CD4-positive, alpha-beta T cell treated with Interleukin-4 for 1 hour (primary cell): ENCODE results near the gene ZNF638.

Source experiments
- DNase-seq, 2 donors: peaks; one replicate each; pipeline ENCODE4 v3.0.0-alpha.2; 2020 to 2022

Gene ZNF638

DNA sequence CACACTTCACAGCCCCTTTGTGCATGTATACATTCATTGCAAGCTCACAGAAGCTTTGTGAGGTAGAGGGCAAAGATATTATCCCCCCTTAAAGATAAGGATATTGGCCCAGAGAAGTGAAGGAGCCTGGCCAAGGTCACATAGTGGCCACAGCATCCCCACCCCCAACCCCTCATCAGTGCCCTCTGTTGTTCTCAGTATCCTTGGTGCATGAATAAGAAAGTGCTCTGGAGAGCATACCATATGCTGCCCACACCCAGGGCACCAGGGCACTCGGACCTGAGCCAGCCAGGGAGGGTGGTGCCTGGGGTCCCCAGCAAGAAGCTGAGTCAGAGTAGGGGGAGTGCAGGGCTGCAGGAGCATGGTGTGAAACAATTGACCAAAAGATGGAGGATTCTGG, 125.0 kb downstream of the ZNF638 start:
- DNase-seq = no peak

DNA sequence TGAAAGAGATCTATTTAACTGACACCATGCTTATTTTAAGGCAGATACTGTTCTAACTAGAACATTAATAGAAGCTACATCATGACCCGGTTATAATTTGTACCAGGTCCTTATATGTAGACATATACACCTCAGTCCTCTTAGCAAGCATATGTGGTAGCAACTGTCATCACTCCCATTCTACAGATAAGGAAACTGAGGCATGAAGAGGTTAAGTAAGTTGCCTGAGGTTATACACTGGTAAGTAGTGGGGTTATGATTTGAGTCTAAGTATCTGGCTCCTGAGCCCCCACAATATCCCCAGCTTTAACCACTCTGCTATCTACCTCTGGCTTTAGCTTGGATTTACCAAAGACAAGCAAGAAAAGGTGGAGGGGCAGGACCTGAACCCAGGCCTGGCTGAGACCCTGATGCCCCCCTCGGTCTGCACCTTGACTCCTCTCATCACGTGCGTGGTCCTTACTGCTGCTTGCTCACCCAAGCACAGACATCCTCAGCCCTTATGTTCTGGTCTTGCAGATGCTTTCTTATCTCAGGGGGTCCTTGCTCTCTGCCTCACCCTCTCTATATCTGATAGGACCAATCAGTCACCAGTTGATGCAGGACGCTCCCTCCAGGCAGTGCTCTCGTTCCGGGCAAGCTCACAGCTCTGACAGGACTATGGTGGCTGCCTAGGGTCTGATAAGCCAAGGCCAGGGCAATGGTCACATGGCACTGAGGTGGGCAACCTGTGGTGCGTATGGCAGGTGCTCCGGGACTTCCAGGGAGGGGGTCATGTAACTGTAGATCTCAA, 125.7 kb downstream of the ZNF638 start:
- no peak for DNase-seq

DNA sequence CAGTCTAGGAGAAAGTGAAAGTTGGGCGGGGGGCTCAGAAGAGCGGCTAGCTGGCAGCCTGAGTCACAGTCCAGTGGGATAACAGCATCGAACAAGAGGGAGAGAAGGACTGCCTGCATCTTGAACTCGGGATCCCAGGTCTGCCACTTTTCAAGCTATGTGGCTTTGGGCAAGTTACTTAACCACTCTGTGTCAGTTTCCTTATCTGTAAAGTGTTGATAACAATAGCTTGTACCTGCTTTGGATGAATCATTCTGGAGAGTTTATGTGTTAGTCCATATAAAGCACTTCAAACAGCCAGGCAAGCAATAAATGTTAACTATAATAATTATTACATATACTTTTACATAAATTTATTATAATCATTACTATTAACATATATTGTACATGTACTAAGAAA, 126.3 kb downstream of the ZNF638 start:
- DNase-seq = no peak

DNA sequence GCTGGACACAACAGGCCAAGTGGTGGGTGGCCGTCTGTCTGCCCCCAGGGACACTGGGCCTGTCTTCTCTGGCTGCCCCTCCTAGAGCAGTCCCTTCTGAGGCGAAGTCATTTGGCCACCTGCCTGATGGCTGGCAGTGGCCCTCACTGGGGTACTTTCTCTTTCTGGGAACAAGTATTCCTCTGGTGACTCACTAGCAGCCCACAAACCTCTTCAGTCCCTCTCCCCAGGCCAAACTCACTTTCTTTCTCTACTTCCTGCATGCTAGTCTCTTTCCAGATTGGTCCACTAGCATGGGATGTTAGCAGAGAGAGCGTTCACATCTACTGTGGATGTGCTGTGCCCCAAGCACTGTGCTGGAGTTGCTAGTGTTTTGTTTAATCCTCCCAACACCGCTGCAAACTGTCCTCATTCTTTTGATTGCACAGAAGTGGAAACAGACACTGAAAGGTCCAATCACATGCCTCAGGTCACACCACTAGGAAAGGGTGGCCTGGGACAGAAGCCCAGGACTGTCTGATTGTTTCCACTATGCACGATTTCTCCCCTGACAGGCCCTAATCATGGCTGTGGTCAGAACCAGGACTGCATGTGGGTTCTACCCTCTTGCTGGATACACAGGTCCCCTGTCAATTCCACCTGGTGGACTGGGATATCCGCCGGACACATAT, 127.0 kb downstream of the ZNF638 start:
- DNase-seq = no peak

DNA sequence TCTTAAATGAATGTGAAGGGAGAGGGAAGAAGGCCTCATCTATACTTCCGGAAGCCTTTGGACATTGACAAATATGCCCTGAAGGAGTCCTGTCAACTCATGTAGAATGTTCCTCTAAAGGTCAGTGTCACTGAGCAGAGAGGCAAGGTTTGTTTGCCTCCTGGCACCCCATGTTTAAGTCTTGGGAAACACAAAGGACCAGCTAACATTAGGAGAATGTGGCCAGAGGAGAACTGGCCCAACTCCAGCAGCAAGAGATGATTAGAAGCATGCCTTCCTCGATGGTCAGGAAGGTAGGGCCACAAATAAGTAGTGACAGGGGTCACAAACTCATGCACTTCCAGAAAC, 127.5 kb downstream of the ZNF638 start:
- DNase-seq = no peak

DNA sequence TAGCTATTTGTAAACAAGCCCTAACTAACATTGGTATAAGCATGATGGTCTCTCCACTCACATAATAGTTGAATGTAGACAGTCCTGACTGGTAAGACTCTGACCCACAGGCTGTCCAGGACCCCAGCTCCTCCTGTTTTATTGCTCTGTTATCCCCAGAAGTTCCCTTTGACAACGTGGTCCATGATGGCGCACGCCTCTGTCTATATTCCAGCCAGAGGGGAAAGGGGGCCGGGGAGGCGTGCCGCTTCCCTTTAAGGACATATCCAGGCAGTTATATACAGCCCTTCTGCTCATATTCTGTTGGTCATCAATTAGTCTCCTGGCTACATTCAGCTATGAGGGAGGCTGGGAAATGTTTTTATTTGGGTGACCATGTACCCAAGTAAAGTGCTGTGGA, 128.5 kb downstream of the ZNF638 start:
- DNase-seq = no peak

DNA sequence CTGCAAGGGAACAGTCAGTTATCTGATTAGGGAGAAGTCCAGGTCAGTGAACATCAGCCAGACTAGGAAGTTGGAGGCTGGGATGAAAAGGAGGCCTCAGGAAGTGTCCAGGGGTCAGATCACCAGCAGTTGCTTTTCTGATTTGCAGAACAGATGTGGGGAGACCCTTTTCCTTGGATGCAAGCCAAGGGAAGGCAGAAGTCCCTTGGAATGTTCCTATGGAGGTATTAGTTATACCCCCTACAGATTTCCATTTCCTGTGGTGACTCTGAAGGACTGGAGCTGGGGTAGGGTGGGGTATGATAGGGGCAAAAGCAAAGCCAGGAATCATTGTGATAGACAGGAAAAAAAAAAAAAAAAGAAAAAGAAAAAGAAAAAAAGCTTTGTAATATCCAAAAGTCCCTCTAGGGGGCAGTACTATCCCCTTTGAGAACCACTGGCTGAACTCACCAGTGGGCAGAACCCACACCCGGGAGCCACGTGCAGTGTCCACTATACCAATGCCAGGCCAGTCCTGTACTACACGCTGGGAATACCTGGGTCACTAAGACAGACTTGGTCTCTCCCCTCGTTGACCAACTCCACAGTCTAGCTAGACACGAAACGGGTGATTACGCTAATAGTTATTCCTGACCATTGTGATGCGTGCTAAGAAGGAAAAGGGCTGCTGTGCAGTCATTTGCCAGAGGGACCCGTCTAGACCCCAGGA, 129.2 kb downstream of the ZNF638 start:
- DNase-seq = peak in 1 of 2 donors; percentile 5

DNA sequence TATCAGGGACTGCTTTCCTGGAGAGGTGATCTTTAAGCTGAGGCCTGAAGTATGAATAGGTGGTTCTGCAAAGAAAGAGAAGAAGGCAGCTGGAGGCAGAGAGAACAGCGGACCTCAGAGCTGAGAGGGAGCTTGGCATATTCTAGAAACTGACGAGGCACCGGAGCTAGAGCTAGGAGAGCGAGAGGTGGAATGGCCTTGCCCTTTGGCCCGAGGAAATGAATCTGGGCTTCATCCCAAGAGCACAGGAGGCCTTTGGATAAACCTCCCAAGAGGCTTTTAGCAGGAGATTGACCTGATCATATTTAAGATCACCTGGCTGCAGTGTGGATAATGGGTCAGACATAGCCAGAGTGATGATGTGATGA, 129.7 kb downstream of the ZNF638 start:
- DNase-seq = no peak

DNA sequence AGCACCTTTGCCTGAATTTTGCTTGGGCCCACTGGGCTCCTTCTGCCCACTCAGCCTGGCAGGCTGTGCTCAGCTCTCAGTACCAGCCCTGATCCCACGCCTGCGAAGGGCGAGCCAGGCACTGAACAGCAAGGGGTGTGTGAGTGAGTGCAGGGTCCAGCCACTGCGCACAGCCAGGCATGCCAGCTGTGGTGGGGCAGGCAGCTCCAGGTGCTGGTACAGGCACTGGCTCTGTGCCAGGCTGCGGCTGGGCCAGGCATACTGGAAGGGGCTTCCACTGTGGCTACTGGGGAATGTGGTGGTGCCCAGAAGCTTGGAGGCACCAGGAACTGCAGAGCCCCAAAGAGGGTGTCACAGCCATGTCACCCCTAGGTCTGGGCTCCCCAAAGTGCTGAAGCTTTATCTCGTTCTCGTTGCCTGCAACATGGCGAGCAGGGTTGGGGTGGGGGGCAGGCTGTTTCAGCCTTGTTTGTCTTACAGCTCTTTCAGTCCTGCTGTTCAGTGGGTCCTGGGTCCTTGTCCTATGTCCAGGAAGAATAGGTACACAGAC, 130.5 kb downstream of the ZNF638 start:
- no peak for DNase-seq

DNA sequence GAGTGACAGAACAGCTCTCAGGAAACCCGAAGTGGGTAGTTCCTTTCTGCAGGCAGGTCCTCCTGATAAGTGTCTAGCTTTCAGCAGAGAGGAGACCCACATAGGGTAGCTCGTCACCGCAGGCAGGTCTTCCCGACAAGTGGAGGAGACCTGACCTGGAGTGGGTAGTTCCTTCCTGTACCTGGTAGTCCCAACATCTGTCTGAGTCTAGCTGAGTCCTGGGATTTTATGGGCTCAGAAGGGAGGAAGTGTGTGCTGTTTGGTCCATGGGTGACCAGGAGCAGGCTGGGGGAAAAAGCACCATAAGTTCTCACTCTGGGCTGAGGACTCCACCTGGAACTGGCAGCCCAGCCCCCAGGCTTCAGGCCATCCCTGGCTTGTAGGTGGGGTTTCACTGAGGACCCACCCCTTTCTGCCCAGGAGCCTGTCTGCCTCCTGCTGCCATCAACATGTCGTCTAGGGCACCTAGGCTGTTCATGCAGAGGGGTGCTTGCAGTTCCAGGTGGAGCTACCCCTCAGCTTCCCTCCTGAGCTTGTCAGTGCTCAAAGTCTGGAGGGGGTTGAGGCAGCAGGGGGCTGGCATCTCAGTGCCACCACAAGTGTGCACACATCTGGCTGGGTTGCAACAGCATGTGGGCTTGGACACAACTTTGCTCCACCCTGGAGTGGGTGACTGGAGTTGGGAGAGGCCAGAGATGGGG, 131.2 kb downstream of the ZNF638 start:
- DNase-seq = no peak

DNA sequence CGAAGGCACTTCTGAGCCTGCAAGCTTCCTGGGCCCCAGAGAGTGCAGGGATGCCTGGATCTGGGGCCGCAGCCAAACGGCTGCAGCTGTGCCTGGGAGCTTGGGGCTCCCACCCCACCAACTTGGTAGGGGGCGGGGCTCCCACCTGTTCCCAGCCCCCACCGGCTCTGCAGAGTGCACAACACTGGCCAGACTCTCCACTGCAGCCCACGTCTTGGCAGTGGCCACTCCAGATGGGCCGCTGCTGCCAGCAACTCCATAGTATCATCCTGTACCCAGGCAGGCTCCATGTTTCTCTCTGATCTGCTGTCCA, 131.7 kb downstream of the ZNF638 start:
- DNase-seq = no peak

DNA sequence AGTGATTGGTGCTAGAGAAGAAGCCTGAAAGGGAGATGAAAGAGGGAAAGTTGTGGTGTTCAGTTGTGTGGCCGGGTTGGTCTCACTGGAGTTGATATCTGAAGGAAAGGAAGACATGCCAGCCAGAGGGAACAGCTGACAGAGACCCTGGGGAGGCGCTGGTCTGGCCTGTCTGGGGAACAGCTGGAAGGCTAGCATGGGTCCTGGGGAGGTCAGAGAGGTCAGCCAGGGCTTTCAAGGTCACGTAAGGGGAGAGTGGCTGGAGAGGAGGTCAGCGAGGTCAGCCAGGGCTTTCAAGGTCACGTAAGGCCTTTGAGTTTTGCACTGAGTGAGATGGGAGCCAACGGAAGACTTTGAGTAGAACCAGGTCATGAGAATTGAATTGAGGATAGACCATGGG, 132.8 kb downstream of the ZNF638 start:
- DNase-seq = no peak

DNA sequence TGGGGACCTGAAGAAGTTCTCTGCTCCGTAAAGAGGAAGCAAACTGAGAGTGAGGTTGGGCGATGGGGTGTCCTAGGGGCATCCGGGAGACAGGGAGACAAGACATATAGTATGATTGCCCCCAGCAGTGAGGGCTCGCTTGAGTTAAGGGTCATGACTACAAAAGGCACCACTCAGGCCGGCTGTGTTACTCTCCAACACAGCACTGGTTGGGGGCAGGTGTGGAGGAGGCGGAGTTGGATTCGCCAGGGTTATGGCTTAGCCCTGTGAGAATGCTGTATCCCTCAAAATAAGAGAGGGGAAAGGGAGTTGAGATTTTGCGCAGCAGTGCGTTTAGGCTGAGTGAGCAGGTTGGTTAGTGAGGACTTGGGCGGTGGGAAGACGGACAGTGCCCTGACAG, 133.8 kb downstream of the ZNF638 start:
- DNase-seq = no peak

DNA sequence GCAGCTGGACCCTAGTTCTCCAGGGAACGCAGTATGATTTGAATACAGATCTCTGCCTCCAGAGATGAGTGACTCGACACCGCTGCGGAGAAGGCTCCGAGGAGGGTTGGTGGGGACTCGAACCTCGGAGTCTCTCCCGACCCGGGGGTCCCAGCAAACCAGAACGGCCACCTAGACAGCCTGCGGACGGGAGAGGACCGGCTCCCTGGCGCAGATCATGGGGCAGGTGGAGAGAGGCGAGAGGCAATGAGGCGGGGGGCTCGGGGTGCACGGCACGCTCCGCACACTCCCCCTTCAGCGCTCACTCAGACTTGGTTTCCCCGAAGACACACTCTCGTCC, 134.3 kb downstream of the ZNF638 start:
- DNase-seq = no peak

DNA sequence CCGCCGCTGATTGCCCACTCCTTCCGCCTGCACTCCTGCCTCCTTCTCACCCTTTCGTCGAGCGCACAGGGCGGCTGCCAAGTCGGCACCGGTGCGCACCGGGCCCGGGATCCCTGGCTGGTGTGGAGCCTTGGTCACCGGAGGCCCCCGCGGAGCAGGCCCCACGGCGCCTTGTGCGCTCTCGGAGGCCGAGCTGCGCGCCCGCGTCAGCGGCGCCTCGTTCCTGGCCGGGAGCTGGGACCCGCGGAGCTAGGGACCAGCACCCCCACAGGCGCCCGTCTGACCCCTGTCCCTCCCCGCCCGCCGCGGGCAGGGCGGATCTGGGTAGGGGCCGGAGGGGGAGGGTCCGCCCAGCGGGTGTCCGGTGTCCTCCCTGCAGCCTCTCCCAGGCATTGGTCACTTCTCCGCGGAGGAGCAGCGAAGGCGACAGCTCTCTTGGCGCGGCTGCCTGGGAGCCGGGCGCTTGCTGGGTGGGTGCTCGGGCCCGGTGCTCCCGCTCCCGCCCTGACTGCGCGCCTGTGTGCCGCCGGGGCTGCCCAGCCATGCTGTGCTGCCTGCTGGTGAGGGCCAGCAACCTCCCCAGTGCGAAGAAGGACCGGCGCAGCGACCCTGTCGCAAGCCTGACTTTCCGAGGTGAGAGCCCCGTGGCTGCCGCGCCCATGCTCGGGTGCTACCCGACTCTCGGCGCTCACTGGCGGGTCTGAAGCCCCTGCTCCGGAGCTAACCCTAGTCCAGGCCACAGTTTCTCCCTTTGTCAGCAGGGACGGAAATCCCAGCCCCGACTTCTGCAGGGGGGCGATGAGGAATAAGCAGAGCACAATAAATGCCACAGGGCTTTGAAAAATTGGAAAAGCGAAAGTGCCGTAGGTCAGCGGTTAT, 135.0 kb downstream of the ZNF638 start:
- DNase-seq = no peak

DNA sequence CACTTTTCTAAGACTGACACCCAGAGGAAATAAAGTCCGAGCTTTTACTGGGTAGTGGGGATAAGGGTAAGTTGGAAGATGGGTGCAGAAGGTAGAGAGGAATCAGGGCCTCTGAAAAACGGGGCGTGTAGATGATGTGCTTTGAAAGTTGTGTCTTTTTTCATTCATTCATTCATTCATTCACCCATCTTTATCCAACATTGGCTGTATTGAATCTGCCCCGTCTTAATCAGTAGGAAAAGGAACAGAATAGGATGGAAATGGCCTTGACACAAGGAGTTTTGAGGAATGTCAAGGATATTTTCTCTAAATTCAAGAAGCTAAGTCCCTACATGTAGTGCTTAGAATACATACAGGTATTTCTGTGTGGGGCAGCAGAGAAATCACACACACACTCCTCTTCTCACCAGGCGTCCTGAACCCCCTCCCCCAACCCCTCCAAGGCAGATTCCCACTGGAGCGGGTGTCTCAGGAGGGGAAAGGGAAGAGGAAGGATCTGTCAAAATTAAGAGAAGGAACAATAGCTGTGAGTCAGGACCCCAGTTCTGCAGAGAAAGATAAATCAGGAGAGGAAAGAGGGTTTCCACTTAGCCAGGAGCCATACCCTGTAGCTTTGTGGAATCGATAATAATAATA, 135.7 kb downstream of the ZNF638 start:
- no peak for DNase-seq

DNA sequence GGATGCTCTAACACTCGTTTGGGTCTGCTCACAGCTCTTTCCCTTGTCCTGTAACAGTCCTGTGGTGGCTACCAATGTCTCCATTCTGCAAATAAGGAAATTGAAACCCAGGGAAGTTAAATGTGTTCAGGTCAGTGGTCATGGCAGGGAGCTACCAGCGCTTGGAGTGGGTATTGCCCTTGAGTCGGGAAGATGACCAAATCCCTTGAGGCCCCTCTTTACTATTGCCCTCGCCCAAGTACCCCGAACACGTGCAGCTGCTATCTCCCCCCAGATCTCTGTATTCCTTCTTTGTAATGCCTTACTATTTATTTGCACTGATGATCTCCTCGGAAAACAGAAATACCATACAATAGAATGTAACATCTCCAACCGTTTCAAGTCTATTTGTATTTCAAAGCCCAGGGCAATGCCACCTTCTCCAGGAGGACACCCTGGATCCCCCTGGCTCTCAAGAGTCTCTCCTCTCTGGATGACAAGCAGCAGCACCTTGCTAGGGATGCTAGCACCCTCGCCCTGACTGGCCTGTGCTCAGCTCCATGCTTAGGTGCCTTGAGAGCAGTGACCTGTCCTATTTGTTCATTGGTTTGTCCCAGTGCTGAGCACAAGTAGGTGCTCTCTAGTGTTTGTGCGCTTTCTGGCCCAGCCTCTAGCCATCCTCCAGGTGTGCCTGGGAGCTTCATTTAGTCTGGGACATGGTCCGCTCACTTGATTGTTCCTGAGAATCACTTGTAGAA, 136.9 kb downstream of the ZNF638 start:
- no peak for DNase-seq

DNA sequence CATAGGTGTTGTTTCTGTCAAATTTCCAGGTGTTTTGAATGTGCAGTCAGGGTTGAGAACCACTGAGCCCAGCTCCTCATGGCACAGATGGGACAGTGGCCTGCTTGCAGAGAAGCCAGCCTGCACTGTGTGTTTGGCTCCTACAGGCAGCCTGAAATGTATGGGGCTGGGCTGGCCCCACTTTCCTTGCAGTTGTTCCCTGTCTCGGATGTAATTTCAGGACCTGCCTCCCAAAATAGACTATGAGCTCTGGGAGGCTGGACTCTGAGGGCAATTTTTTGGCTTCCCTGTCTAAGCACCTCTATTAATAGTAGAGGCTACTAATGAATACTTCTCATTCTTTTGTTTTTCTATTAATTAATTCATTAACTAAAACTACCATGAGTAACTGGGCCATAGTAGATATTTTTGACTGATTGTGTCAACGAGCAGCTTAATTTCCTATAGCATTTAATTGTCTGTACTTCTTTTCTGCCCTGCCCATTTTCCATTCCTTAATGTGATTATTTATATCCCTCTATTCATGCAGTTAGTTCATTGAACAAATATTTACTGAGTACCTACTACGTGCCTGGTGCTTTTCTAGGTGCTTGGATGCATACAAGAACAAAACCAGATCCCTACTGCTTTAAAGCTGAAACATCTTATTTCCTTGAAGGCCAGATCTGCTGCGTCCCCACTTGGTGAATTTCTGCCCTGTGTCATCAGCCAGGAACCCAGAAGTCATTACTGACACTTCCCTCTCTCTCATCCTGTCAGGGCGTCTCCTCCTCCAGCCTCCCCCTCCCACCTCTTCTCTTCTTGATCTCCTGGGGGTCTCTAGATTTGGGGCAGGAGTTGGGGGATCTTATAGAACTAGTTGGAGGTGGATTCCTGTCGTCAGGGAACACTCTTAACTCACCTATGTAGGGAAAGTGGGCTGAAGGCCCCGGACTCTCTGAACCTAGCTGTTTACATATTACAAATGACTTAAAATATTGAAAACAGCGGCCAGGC, 138.1 kb downstream of the ZNF638 start:
- DNase-seq = no peak

DNA sequence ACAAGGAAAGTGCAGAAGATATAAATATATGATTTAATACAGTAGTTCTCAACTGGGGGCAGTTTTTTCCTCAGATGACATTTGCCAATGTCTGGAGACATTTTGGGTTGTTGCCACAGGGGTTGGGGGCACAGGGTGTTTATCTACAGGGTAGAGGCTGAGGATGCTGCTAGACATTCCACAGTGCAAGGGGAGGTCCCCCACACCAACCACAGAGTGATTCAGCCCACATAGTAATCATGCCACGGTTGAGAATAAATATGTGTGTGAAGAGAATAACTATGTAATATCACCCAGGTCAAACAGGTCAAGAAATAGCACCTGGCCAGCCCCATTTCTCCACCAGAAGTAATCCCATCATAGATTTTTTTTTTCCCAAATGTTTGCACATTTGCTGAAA, 139.7 kb downstream of the ZNF638 start:
- no peak for DNase-seq

DNA sequence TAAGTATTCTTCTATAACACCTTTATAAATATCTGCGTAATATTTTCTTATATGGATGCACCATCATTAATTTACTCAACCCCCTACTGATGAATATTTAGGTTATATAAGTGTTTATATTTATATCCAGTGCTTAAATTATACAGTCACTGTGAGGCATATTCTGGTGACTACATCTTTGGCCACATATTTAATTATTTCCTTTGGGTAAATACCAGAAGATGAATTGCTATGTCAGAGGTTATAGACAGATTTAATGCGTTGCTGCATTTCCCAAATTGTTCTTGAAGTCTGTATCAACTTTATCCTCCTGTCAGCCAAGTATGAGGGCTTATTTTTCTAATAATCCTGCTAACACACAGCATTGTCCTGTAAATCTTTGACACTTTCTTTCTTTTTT, 140.4 kb downstream of the ZNF638 start:
- DNase-seq = no peak
